ENCODE measurements around the gene RABGAP1. TPM values are rescaled to one million over a fixed set of nuclear protein-coding genes. Genes with fewer than 3 reads are reported as not detected.

RABGAP1 gene
- total RNA-seq, 2 experiments from 2014 or later: 19.7 to 21.3 TPM

GRCh38 chr9:123135430-123135829 is 194.6 kb downstream of the RABGAP1 start:
- no peak for DNase-seq
- peaks cover 7% of the 10 kb centered on the region for H3K36me3 Mint-ChIP-seq (ENCODE audit: low read depth)
- CTCF ChIA-PET: no interaction called here
- no peak overlapping the region for H3K27ac Mint-ChIP-seq
- H3K27me3 Mint-ChIP-seq (ENCODE audit: low read depth): no peaks in the 10 kb centered on the region
- no peaks in the 10 kb centered on the region for H3K4me1 Mint-ChIP-seq (ENCODE audit: low read depth)
- no peaks in the 10 kb centered on the region for H3K9me3 Mint-ChIP-seq
- no peak overlapping the region for H3K4me3 Mint-ChIP-seq
- intact Hi-C loops (cut with micrococcal nuclease): no loop called here

- intact Hi-C loops (cut with micrococcal nuclease): no loop called here
- no peaks in the 10 kb centered on the region for H3K4me1 Mint-ChIP-seq (ENCODE audit: low read depth)
- no peak for DNase-seq
- no peaks in the 10 kb centered on the region for H3K27me3 Mint-ChIP-seq (ENCODE audit: low read depth)
- no peaks in the 10 kb centered on the region for H3K9me3 Mint-ChIP-seq
- CTCF ChIA-PET: interaction anchor here (0.8 kb wide), 1 partner anchor 211 kb away, joined by 4 read pairs; no protein-coding TSS in a partner anchor
- H3K27ac Mint-ChIP-seq: no peak overlapping the region
- H3K36me3 Mint-ChIP-seq (ENCODE audit: low read depth): peaks cover 9% of the 10 kb centered on the region
- no peak overlapping the region for H3K4me3 Mint-ChIP-seq
Measured at GRCh38 chr9:123138163-123138562, 197.3 kb downstream of the RABGAP1 start.

- Mint-ChIP-seq H3K27ac (no peak overlapping the region), H3K4me1 (ENCODE audit: low read depth) (no peaks in the 10 kb centered on the region), H3K36me3 (ENCODE audit: low read depth) (peaks cover 7% of the 10 kb centered on the region), H3K9me3 (peaks cover 2% of the 10 kb centered on the region), H3K4me3 (no peak overlapping the region), H3K27me3 (ENCODE audit: low read depth) (no peaks in the 10 kb centered on the region)
- CTCF ChIA-PET: interaction anchor here (0.6 kb wide), 1 partner anchor 76 kb away, joined by 3 read pairs; no protein-coding TSS in a partner anchor
- no peak for DNase-seq
- intact Hi-C loops (cut with micrococcal nuclease): no loop called here
Measured at GRCh38 chr9:123149067-123149466, 208.2 kb downstream of the RABGAP1 start.

GRCh38 chr9:123150708-123151503 is 210.1 kb downstream of the RABGAP1 start:
- H3K27me3 Mint-ChIP-seq (ENCODE audit: low read depth): no peaks in the 10 kb centered on the region
- intact Hi-C loops (cut with micrococcal nuclease): no loop called here
- no peaks in the 10 kb centered on the region for H3K4me1 Mint-ChIP-seq (ENCODE audit: low read depth)
- CTCF ChIA-PET: no interaction called here
- DNase-seq: no peak
- no peak overlapping the region for H3K27ac Mint-ChIP-seq
- no peak overlapping the region for H3K4me3 Mint-ChIP-seq
- peaks cover 2% of the 10 kb centered on the region for H3K9me3 Mint-ChIP-seq
- H3K36me3 Mint-ChIP-seq (ENCODE audit: low read depth): peaks cover 7% of the 10 kb centered on the region

Other genes starting within 250 kb of the RABGAP1 start
- gene OR1L4, start 217.0 kb upstream of the RABGAP1 start, total RNA-seq: not detected
- gene OR1L6, start 198.7 kb upstream of the RABGAP1 start, total RNA-seq: not detected
- gene OR5C1, start 152.1 kb upstream of the RABGAP1 start, total RNA-seq: not detected
- not detected for gene OR1K1, start 140.9 kb upstream of the RABGAP1 start, total RNA-seq
- 10 to 100 TPM; 19.5 to 19.6 TPM for gene PDCL, start 112.4 kb upstream of the RABGAP1 start, total RNA-seq
- 10 to 100 TPM; 20.2 to 21.3 TPM for gene RC3H2, start 35.7 kb upstream of the RABGAP1 start, total RNA-seq
- gene ZBTB6, start 27.7 kb upstream of the RABGAP1 start, total RNA-seq: 1 to 10 TPM; 7.7 to 8.0 TPM
- 1 to 10 TPM; 5.5 to 5.7 TPM for gene ZBTB26, start 9.5 kb upstream of the RABGAP1 start, total RNA-seq
- gene GPR21, start 92.6 kb downstream of the RABGAP1 start, total RNA-seq: under 1 TPM; 0.32 to 0.50 TPM

All from activated naive CD4-positive, alpha-beta T cell treated with anti-CD3 and anti-CD28 coated beads for 36 hours (primary cell).